HepG2 (cell line): Measurements from ENCODE around the gene ADAMTS4. TPM values are rescaled to one million over a fixed set of nuclear protein-coding genes. Genes with fewer than 3 reads are reported as not detected.

Source experiments
- BHLHE40 ChIP-seq: IDR thresholded peaks from 2 replicates; pipeline ENCODE4 v1.6.1; 2011; ENCODE audit warnings: low read length, improper control_type of control experiment
- CBFB ChIP-seq: sonication (generic); formaldehyde crosslinking; IDR thresholded peaks from 2 replicates; pipeline ENCODE4 v1.4.0; 2020; ENCODE audit warnings: missing genetic modification reagents
- DRAP1 ChIP-seq: IDR thresholded peaks from 2 replicates; pipeline ENCODE4 v1.6.1; 2016; ENCODE audit warnings: missing genetic modification reagents, missing compliant biosample characterization
- ETV5 ChIP-seq: IDR thresholded peaks from 2 replicates; pipeline ENCODE4 v1.6.1; 2018; ENCODE audit warnings: missing biosample characterization, missing genetic modification reagents, inconsistent platforms, borderline replicate concordance
- FOXJ3 ChIP-seq: sonication (generic); formaldehyde crosslinking; IDR thresholded peaks from 2 replicates; pipeline ENCODE4 v1.4.0; 2020; ENCODE audit warnings: missing genetic modification reagents, mild to moderate bottlenecking, borderline replicate concordance
- HDAC6 ChIP-seq: fragments of 200-600 bp; sonication (generic); IDR thresholded peaks from 2 replicates; pipeline ENCODE4 v1.7.0; 2017; ENCODE audit warnings: mild to moderate bottlenecking, antibody characterized with exemption, low read length, low read depth
- POLR2AphosphoS5 ChIP-seq: IDR thresholded peaks from 2 replicates; pipeline ENCODE4 v1.6.1; 2012; ENCODE audit warnings: low read depth, low read length
- RBFOX2 ChIP-seq: fragments of 200-400 bp; formaldehyde crosslinking; IDR thresholded peaks from 2 replicates; pipeline ENCODE4 v1.6.1; 2017; ENCODE audit warnings: low read depth, mild to moderate bottlenecking, low read length
- RERE ChIP-seq: IDR thresholded peaks from 2 replicates; pipeline ENCODE4 v1.6.1; 2016; ENCODE audit warnings: low read depth, missing genetic modification reagents, missing compliant biosample characterization
- TMF1 ChIP-seq: sonication (generic); formaldehyde crosslinking; IDR thresholded peaks from 2 replicates; pipeline ENCODE4 v1.8.1; 2022; ENCODE audit warnings: low read depth, missing genetic modification reagents
- ZKSCAN5 ChIP-seq: sonication (generic); formaldehyde crosslinking; IDR thresholded peaks from 2 replicates; pipeline ENCODE4 v1.5.1; 2020; ENCODE audit warnings: mild to moderate bottlenecking, missing genetic modification reagents
- ZMYM4 ChIP-seq: sonication (generic); formaldehyde crosslinking; IDR thresholded peaks from 2 replicates; pipeline ENCODE4 v1.8.1; 2023; ENCODE audit warnings: mild to moderate bottlenecking, missing genetic modification reagents
- ZNF503 ChIP-seq: sonication (generic); formaldehyde crosslinking; IDR thresholded peaks from 2 replicates; pipeline ENCODE4 v1.4.0; 2020; ENCODE audit warnings: missing genetic modification reagents
- ZNF558 ChIP-seq: sonication (generic); formaldehyde crosslinking; IDR thresholded peaks from 2 replicates; pipeline ENCODE4 v1.9.0; 2022; ENCODE audit warnings: mild to moderate bottlenecking, missing genetic modification reagents, borderline replicate concordance
- polyA plus RNA-seq, 8 experiments: library from polyadenylated mRNA; depleted of rRNA in 3 of 8; stranded (reverse) in 7 of 8; unstranded in 1 of 8; fragments of >200 nt; fragmentation: Illumina TruSeq in 4 of 8; extraction: Trizol in 4 of 8; gene quantifications; 2 replicates each; pipeline versions ENCODE4 v1.2.1 to v1.2.3, GENCODE V29; 2011 to 2016; ENCODE audit warnings: low read depth in 4 of 8, missing spikeins in 1 of 8, mixed read lengths in 1 of 8; ENCODE audit not compliant: insufficient read depth in 1 of 8
- total RNA-seq, 5 experiments: library from RNA; depleted of rRNA; stranded (reverse); fragments of >200 nt; fragmentation: Illumina TruSeq; extraction: Trizol; gene quantifications; 2 replicates each; pipeline ENCODE4 v1.2.3, GENCODE V29; 2016; ENCODE audit warnings: low read depth in 1 of 5
- TF ChIP-seq, protein P1 (sequence below): sonication (generic); formaldehyde crosslinking; IDR thresholded peaks from 2 replicates; pipeline ENCODE4 v1.8.0; 2022; ENCODE audit warnings: missing genetic modification reagents, mild to moderate bottlenecking, inconsistent platforms, borderline replicate concordance
- TF ChIP-seq, protein P2 (sequence below): sonication (generic); formaldehyde crosslinking; IDR thresholded peaks from 2 replicates; pipeline ENCODE4 v1.4.0; 2020; ENCODE audit warnings: missing genetic modification reagents

Gene ADAMTS4
- total and polyA plus RNA-seq, 2 of the 13 experiments (the other 11 are each of a cell fraction or from before 2014, with no cell fraction given): 0.51 to 1.7 TPM

GRCh38 chr1:161201836-161202712 lies 3.2 kb upstream of the ADAMTS4 start, which contains the start of gene NDUFS2 (continued):
- TF ChIP-seq RERE (no peak), ZNF558 (0 out of 2 replicates have a peak, but pooled peaks have one; percentile 6), HDAC6 (no peak), CBFB (CRISPR knock-in tag) (peak; percentile 71), ETV5 (peak; percentile 88), FOXJ3 (CRISPR knock-in tag) (0 out of 2 replicates have a peak, but pooled peaks have one; percentile 19), DRAP1 (CRISPR knock-in tag) (peak; percentile 55; the same call in 1 of the 2 replicates), TMF1 (no peak; the same call in 1 of the 2 replicates), ZNF503 (CRISPR knock-in tag) (no peak), RBFOX2 (peak; percentile 93), ZMYM4 (CRISPR knock-in tag) (peak; percentile 53; the same call in 1 of the 2 replicates), BHLHE40 (0 out of 2 replicates have a peak, but pooled peaks have one; percentile 14), ZKSCAN5 (CRISPR knock-in tag) (0 out of 2 replicates have a peak, but pooled peaks have one; percentile 23), POLR2AphosphoS5 (peak; percentile 81)
- TF ChIP-seq, protein P1, sequence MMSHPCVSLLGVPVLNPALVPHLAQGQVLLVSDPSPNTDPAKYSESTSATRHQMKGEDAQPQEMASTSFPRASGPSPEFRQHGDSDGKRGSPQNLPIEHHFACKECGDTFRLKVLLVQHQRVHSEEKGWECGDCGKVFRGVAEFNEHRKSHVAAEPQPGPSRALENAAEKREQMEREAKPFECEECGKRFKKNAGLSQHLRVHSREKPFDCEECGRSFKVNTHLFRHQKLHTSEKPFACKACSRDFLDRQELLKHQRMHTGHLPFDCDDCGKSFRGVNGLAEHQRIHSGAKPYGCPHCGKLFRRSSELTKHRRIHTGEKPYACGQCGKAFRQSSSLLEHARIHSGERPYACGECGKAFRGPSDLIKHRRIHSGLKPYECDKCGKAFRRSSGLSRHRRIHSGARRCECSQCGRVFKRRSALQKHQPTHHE (CRISPR knock-in tag): no peak
- TF ChIP-seq, protein P2, sequence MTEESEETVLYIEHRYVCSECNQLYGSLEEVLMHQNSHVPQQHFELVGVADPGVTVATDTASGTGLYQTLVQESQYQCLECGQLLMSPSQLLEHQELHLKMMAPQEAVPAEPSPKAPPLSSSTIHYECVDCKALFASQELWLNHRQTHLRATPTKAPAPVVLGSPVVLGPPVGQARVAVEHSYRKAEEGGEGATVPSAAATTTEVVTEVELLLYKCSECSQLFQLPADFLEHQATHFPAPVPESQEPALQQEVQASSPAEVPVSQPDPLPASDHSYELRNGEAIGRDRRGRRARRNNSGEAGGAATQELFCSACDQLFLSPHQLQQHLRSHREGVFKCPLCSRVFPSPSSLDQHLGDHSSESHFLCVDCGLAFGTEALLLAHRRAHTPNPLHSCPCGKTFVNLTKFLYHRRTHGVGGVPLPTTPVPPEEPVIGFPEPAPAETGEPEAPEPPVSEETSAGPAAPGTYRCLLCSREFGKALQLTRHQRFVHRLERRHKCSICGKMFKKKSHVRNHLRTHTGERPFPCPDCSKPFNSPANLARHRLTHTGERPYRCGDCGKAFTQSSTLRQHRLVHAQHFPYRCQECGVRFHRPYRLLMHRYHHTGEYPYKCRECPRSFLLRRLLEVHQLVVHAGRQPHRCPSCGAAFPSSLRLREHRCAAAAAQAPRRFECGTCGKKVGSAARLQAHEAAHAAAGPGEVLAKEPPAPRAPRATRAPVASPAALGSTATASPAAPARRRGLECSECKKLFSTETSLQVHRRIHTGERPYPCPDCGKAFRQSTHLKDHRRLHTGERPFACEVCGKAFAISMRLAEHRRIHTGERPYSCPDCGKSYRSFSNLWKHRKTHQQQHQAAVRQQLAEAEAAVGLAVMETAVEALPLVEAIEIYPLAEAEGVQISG: peak; percentile 96
